ENCODE measurements around the gene SMIM27.
"Not testable (repeated sequence)": the region's sequence is repeated elsewhere in the genome, so short reads cannot be mapped to it uniquely, and the experiment has no call there.

Gene SMIM27

GRCh38 chr9:32552172-32552872 is at the start of gene SMIM27, which contains the start of gene TOPORS:
Gene SMIM27, plus strand, starts transcription at chr9:32552327. Its CDS starts 108 bp downstream, at chr9:32552435.
Gene TOPORS, minus strand, starts transcription at chr9:32552586. Its CDS starts 150 bp downstream, at chr9:32552436.
- H3K36me3 Mint-ChIP-seq (ENCODE audit: insufficient read depth): peaks cover 26% of the 10 kb centered on the region
- peak within 1 kb of the TSS; percentile 98 for H3K27ac Mint-ChIP-seq (ENCODE audit: low read depth)
- H3K4me3 Mint-ChIP-seq: peak within 1 kb of the TSS; percentile 98
- H3K27me3 Mint-ChIP-seq: no peaks in the 10 kb centered on the region
- peaks cover 40% of the 10 kb centered on the region for H3K4me1 Mint-ChIP-seq
- DNase-seq (ENCODE audit: low spot score in 2 of 2) (peak; percentile 74 to 80), ATAC-seq (replicated peaks; ENCODE audit: extremely low read depth, poor library complexity, severe bottlenecking) (peak; percentile 72)
- H3K9me3 Mint-ChIP-seq: no peaks in the 10 kb centered on the region

GRCh38 chr9:32502464-32502863 is 49.7 kb upstream of the SMIM27 start:
- no peaks in the 10 kb centered on the region for H3K27me3 Mint-ChIP-seq
- ATAC-seq (replicated peaks; ENCODE audit: extremely low read depth, poor library complexity, severe bottlenecking): no peak
- no peak overlapping the region for H3K27ac Mint-ChIP-seq (ENCODE audit: low read depth)
- no peak overlapping the region for H3K4me3 Mint-ChIP-seq
- peaks cover 18% of the 10 kb centered on the region for H3K4me1 Mint-ChIP-seq
- H3K36me3 Mint-ChIP-seq (ENCODE audit: insufficient read depth): peaks cover 17% of the 10 kb centered on the region
- no peak for DNase-seq (ENCODE audit: low spot score in 2 of 2)
- no peaks in the 10 kb centered on the region for H3K9me3 Mint-ChIP-seq

- ATAC-seq (replicated peaks; ENCODE audit: extremely low read depth, poor library complexity, severe bottlenecking): no peak
- DNase-seq (ENCODE audit: low spot score in 2 of 2): no peak
- H3K27me3 Mint-ChIP-seq: no peaks in the 10 kb centered on the region
- H3K36me3 Mint-ChIP-seq (ENCODE audit: insufficient read depth): peaks cover 17% of the 10 kb centered on the region
- H3K9me3 Mint-ChIP-seq: no peaks in the 10 kb centered on the region
- H3K27ac Mint-ChIP-seq (ENCODE audit: low read depth): no peak overlapping the region
- peaks cover 18% of the 10 kb centered on the region for H3K4me1 Mint-ChIP-seq
- H3K4me3 Mint-ChIP-seq: no peak overlapping the region
Observed at GRCh38 chr9:32503008-32503407, 49.1 kb upstream of the SMIM27 start.

GRCh38 chr9:32508728-32509127 is 43.4 kb upstream of the SMIM27 start:
- Mint-ChIP-seq H3K9me3 (no peaks in the 10 kb centered on the region), H3K27me3 (no peaks in the 10 kb centered on the region), H3K36me3 (ENCODE audit: insufficient read depth) (no peaks in the 10 kb centered on the region), H3K4me1 (peaks cover 53% of the 10 kb centered on the region), H3K27ac (ENCODE audit: low read depth) (no peak overlapping the region), H3K4me3 (no peak overlapping the region)
- no peak for DNase-seq (ENCODE audit: low spot score in 2 of 2)
- ATAC-seq (replicated peaks; ENCODE audit: extremely low read depth, poor library complexity, severe bottlenecking): no peak

- peaks cover 2% of the 10 kb centered on the region for H3K36me3 Mint-ChIP-seq (ENCODE audit: insufficient read depth)
- no peak overlapping the region for H3K4me3 Mint-ChIP-seq
- DNase-seq (ENCODE audit: low spot score in 2 of 2) (no peak), ATAC-seq (replicated peaks; ENCODE audit: extremely low read depth, poor library complexity, severe bottlenecking) (no peak)
- peaks cover 61% of the 10 kb centered on the region for H3K4me1 Mint-ChIP-seq
- peak overlapping the region; percentile 14 for H3K27ac Mint-ChIP-seq (ENCODE audit: low read depth)
- no peaks in the 10 kb centered on the region for H3K9me3 Mint-ChIP-seq
- no peaks in the 10 kb centered on the region for H3K27me3 Mint-ChIP-seq
Observed at GRCh38 chr9:32516241-32516640, 35.9 kb upstream of the SMIM27 start.

GRCh38 chr9:32518276-32518675 is 33.9 kb upstream of the SMIM27 start:
- H3K36me3 Mint-ChIP-seq (ENCODE audit: insufficient read depth): peaks cover 13% of the 10 kb centered on the region
- H3K9me3 Mint-ChIP-seq: no peaks in the 10 kb centered on the region
- no peaks in the 10 kb centered on the region for H3K27me3 Mint-ChIP-seq
- DNase-seq (ENCODE audit: low spot score in 2 of 2) (no peak), ATAC-seq (replicated peaks; ENCODE audit: extremely low read depth, poor library complexity, severe bottlenecking) (no peak)
- peaks cover 60% of the 10 kb centered on the region for H3K4me1 Mint-ChIP-seq
- H3K4me3 Mint-ChIP-seq: no peak overlapping the region
- H3K27ac Mint-ChIP-seq (ENCODE audit: low read depth): no peak overlapping the region

- no peak for DNase-seq (ENCODE audit: low spot score in 2 of 2)
- peak overlapping the region; percentile 97 for H3K27ac Mint-ChIP-seq (ENCODE audit: low read depth)
- peaks cover 43% of the 10 kb centered on the region for H3K4me1 Mint-ChIP-seq
- peak overlapping the region; percentile 95 for H3K4me3 Mint-ChIP-seq
- H3K36me3 Mint-ChIP-seq (ENCODE audit: insufficient read depth): peaks cover 23% of the 10 kb centered on the region
- H3K27me3 Mint-ChIP-seq: no peaks in the 10 kb centered on the region
- ATAC-seq (replicated peaks; ENCODE audit: extremely low read depth, poor library complexity, severe bottlenecking): no peak
- no peaks in the 10 kb centered on the region for H3K9me3 Mint-ChIP-seq
Observed at GRCh38 chr9:32523910-32524309, 28.2 kb upstream of the SMIM27 start.

- H3K27ac Mint-ChIP-seq (ENCODE audit: low read depth): peak overlapping the region; percentile 97
- ATAC-seq (replicated peaks; ENCODE audit: extremely low read depth, poor library complexity, severe bottlenecking); DNase-seq (ENCODE audit: low spot score in 2 of 2); H3K9me3 Mint-ChIP-seq; H3K27me3 Mint-ChIP-seq: not testable (repeated sequence)
- H3K36me3 Mint-ChIP-seq (ENCODE audit: insufficient read depth): peaks cover 23% of the 10 kb centered on the region
- peaks cover 43% of the 10 kb centered on the region for H3K4me1 Mint-ChIP-seq
- H3K4me3 Mint-ChIP-seq: peak overlapping the region; percentile 95
Observed at GRCh38 chr9:32524558-32524891, 27.6 kb upstream of the SMIM27 start.

- peak overlapping the region; percentile 95 for H3K4me3 Mint-ChIP-seq
- no peaks in the 10 kb centered on the region for H3K27me3 Mint-ChIP-seq
- peaks cover 43% of the 10 kb centered on the region for H3K4me1 Mint-ChIP-seq
- DNase-seq (ENCODE audit: low spot score in 2 of 2) (no peak), ATAC-seq (replicated peaks; ENCODE audit: extremely low read depth, poor library complexity, severe bottlenecking) (peak; percentile 8)
- H3K9me3 Mint-ChIP-seq: no peaks in the 10 kb centered on the region
- peaks cover 23% of the 10 kb centered on the region for H3K36me3 Mint-ChIP-seq (ENCODE audit: insufficient read depth)
- peak overlapping the region; percentile 97 for H3K27ac Mint-ChIP-seq (ENCODE audit: low read depth)
Observed at GRCh38 chr9:32524892-32525708, 27.0 kb upstream of the SMIM27 start.

- Mint-ChIP-seq H3K4me1 (peaks cover 43% of the 10 kb centered on the region), H3K36me3 (ENCODE audit: insufficient read depth) (peaks cover 23% of the 10 kb centered on the region), H3K27ac (ENCODE audit: low read depth) (peak overlapping the region; percentile 97), H3K4me3 (peak overlapping the region; percentile 95), H3K27me3 (no peaks in the 10 kb centered on the region), H3K9me3 (no peaks in the 10 kb centered on the region)
- DNase-seq (ENCODE audit: low spot score in 2 of 2) (no peak), ATAC-seq (replicated peaks; ENCODE audit: extremely low read depth, poor library complexity, severe bottlenecking) (no peak)
Observed at GRCh38 chr9:32525709-32526030, 26.5 kb upstream of the SMIM27 start.

- ATAC-seq (replicated peaks; ENCODE audit: extremely low read depth, poor library complexity, severe bottlenecking) (peak; percentile 78), DNase-seq (ENCODE audit: low spot score in 2 of 2) (peak; percentile 60 to 73)
- peak within 1 kb of the TSS; percentile 97 for H3K27ac Mint-ChIP-seq (ENCODE audit: low read depth)
- H3K27me3 Mint-ChIP-seq: no peaks in the 10 kb centered on the region
- H3K36me3 Mint-ChIP-seq (ENCODE audit: insufficient read depth): peaks cover 23% of the 10 kb centered on the region
- H3K4me3 Mint-ChIP-seq: peak within 1 kb of the TSS; percentile 95
- no peaks in the 10 kb centered on the region for H3K9me3 Mint-ChIP-seq
- peaks cover 43% of the 10 kb centered on the region for H3K4me1 Mint-ChIP-seq
Observed at GRCh38 chr9:32526041-32526706, 26.0 kb upstream of the SMIM27 start, which contains the start of gene RIGI. Gene RIGI, minus strand, starts transcription at chr9:32526196. Its CDS starts 30 bp downstream, at chr9:32526166.

- no peak for ATAC-seq (replicated peaks; ENCODE audit: extremely low read depth, poor library complexity, severe bottlenecking)
- H3K27ac Mint-ChIP-seq (ENCODE audit: low read depth): peak overlapping the region; percentile 97
- H3K9me3 Mint-ChIP-seq: no peaks in the 10 kb centered on the region
- peak overlapping the region; percentile 95 for H3K4me3 Mint-ChIP-seq
- DNase-seq (ENCODE audit: low spot score in 2 of 2): no peak
- H3K4me1 Mint-ChIP-seq: peaks cover 39% of the 10 kb centered on the region
- H3K27me3 Mint-ChIP-seq: no peaks in the 10 kb centered on the region
- H3K36me3 Mint-ChIP-seq (ENCODE audit: insufficient read depth): peaks cover 23% of the 10 kb centered on the region
Observed at GRCh38 chr9:32526707-32527048, 25.4 kb upstream of the SMIM27 start.
